Breast epithelium (tissue), 4 donors: ENCODE results near the gene KANSL3. TPM values are rescaled to one million over a fixed set of nuclear protein-coding genes. Genes with fewer than 3 reads are reported as not detected.

Experiments used
- DNase-seq, 2 donors: peaks; one replicate each; pipeline ENCODE4 v3.0.0-alpha.2; 2019; ENCODE audit warnings: low spot score in 2 of 2
- H3K27ac ChIP-seq, 2 donors: fragments of 200-600 bp; sonication (generic) in 1 of 2; one replicate each; pipeline ENCODE4 v1.5.1; 2016 to 2019; ENCODE audit warnings: mild to moderate bottlenecking in 1 of 2
- H3K27me3 ChIP-seq, 2 donors: fragments of 200-600 bp; sonication (generic) in 1 of 2; one replicate each; pipeline versions ENCODE4 v1.5.1 to v1.6.0; 2017 to 2019; ENCODE audit warnings: control low read depth in 1 of 2, mild to moderate bottlenecking in 1 of 2
- H3K36me3 ChIP-seq: fragments of 200-600 bp; one replicate; pipeline ENCODE4 v1.5.1; 2019
- H3K4me1 ChIP-seq, 2 donors: fragments of 200-600 bp; sonication (generic); one replicate each; pipeline ENCODE4 v1.5.1; 2016 to 2019; ENCODE audit warnings: control low read depth in 1 of 2
- H3K4me3 ChIP-seq, 3 donors: fragments of 200-600 bp; sonication (generic); 1 replicate in 2 of 3; 2 replicates in 1 of 3; pipeline ENCODE4 v1.5.1; 2016 to 2019; ENCODE audit warnings: mild to moderate bottlenecking in 3 of 3, moderate library complexity in 2 of 3
- H3K9me3 ChIP-seq, 2 donors: fragments of 200-600 bp; sonication (generic) in 1 of 2; one replicate each; pipeline ENCODE4 v1.5.1; 2016 to 2019; ENCODE audit warnings: control low read depth in 1 of 2
- POLR2A ChIP-seq: fragments of 450-650 bp; IDR thresholded peaks from one replicate; pipeline ENCODE4 v1.6.1; 2016; ENCODE audit warnings: antibody characterized with exemption, mild to moderate bottlenecking, moderate library complexity
- POLR2AphosphoS5 ChIP-seq, 3 donors: sonication (generic); formaldehyde crosslinking; IDR thresholded peaks; one replicate each; pipeline ENCODE4 v1.6.1; 2017; ENCODE audit warnings: antibody characterized with exemption in 3 of 3
- intact Hi-C: fragments of 100-400 bp; cut with DNase I; formaldehyde crosslinking; loops from one replicate; pipeline ENCODE4 v1.15.1; 2023; ENCODE audit warnings: low total_unique reads
- total RNA-seq, 3 donors: library from RNA; depleted of rRNA; stranded (reverse); fragments of >200 nt; gene quantifications; one replicate each; pipeline ENCODE4 v1.1.0, GENCODE V29; 2016
- TF ChIP-seq, protein P1 (sequence below), 3 donors: fragments of 450-650 bp; IDR thresholded peaks; one replicate each; pipeline ENCODE4 v1.5.1; 2016 to 2017; ENCODE audit warnings: antibody characterized with exemption in 3 of 3, mild to moderate bottlenecking in 3 of 3, moderate library complexity in 3 of 3

KANSL3 gene
- total RNA-seq, 3 donors from 2014 or later = 44.2 to 64.1 (median 53.1) TPM

- no peaks in the 10 kb centered on the region for H3K4me1 ChIP-seq
- no peaks in the 10 kb centered on the region for H3K27me3 ChIP-seq
- intact Hi-C loops = no loop called here
- no peak overlapping the region for H3K27ac ChIP-seq
- H3K9me3 ChIP-seq = no peaks in the 10 kb centered on the region
- peaks cover 8% of the 10 kb centered on the region for H3K36me3 ChIP-seq
- H3K4me3 ChIP-seq = no peak overlapping the region
- DNase-seq = no peak
- TF ChIP-seq, protein P1, sequence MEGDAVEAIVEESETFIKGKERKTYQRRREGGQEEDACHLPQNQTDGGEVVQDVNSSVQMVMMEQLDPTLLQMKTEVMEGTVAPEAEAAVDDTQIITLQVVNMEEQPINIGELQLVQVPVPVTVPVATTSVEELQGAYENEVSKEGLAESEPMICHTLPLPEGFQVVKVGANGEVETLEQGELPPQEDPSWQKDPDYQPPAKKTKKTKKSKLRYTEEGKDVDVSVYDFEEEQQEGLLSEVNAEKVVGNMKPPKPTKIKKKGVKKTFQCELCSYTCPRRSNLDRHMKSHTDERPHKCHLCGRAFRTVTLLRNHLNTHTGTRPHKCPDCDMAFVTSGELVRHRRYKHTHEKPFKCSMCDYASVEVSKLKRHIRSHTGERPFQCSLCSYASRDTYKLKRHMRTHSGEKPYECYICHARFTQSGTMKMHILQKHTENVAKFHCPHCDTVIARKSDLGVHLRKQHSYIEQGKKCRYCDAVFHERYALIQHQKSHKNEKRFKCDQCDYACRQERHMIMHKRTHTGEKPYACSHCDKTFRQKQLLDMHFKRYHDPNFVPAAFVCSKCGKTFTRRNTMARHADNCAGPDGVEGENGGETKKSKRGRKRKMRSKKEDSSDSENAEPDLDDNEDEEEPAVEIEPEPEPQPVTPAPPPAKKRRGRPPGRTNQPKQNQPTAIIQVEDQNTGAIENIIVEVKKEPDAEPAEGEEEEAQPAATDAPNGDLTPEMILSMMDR (IDR thresholded peaks at IDR 0.05) = no peak
- TF ChIP-seq POLR2A (no peak), POLR2AphosphoS5 (IDR thresholded peaks at IDR 0.05) (no peak)
Observed at GRCh38 chr2:96617012-96617411, 21.1 kb downstream of the KANSL3 start.

- Histone ChIP-seq H3K9me3 (no peaks in the 10 kb centered on the region), H3K27me3 (no peaks in the 10 kb centered on the region), H3K4me3 (no peak overlapping the region), H3K36me3 (peaks cover 9% of the 10 kb centered on the region), H3K27ac (no peak overlapping the region), H3K4me1 (no peaks in the 10 kb centered on the region)
- intact Hi-C loops = no loop called here
- DNase-seq = no peak
- TF ChIP-seq POLR2A (no peak), POLR2AphosphoS5 (IDR thresholded peaks at IDR 0.05) (no peak)
- TF ChIP-seq, protein P1 (IDR thresholded peaks at IDR 0.05) = no peak
Observed at GRCh38 chr2:96616535-96616934, 21.6 kb downstream of the KANSL3 start.

DNA sequence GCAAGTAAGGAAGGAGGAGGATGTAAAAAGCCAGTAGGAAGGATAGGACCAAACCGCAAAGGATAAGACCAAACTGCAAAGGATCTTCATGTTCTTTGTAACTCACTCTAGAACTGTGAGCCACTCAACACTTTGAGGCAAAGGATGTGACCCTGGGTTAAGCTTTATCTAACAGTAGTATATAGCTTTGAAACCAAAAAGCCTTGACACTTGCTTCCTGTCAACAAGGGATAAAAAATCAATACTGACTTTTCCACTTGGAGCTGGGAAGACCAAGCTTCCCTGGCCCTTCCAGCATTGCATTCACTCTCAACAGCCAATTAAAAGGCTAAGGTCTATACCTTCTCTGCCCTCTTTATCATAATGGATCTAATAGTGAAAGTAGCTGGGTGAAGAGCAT is 22.0 kb downstream of the KANSL3 start:
- Histone ChIP-seq H3K4me3 (no peak overlapping the region), H3K27me3 (no peaks in the 10 kb centered on the region), H3K9me3 (no peaks in the 10 kb centered on the region), H3K27ac (no peak overlapping the region), H3K4me1 (no peaks in the 10 kb centered on the region), H3K36me3 (peaks cover 13% of the 10 kb centered on the region)
- DNase-seq = no peak
- TF ChIP-seq, protein P1 (IDR thresholded peaks at IDR 0.05) = no peak
- intact Hi-C loops = no loop called here

GRCh38 chr2:96608469-96609455 is 29.4 kb downstream of the KANSL3 start:
- Histone ChIP-seq H3K9me3 (no peaks in the 10 kb centered on the region), H3K36me3 (peaks cover 33% of the 10 kb centered on the region), H3K27me3 (no peaks in the 10 kb centered on the region), H3K27ac (no peak overlapping the region), H3K4me3 (no peak overlapping the region), H3K4me1 (no peaks in the 10 kb centered on the region)
- TF ChIP-seq, protein P1 (IDR thresholded peaks at IDR 0.05) = no peak
- TF ChIP-seq POLR2A (no peak), POLR2AphosphoS5 (IDR thresholded peaks at IDR 0.05) (no peak)
- DNase-seq = no peak
- intact Hi-C loops = no loop called here

DNA sequence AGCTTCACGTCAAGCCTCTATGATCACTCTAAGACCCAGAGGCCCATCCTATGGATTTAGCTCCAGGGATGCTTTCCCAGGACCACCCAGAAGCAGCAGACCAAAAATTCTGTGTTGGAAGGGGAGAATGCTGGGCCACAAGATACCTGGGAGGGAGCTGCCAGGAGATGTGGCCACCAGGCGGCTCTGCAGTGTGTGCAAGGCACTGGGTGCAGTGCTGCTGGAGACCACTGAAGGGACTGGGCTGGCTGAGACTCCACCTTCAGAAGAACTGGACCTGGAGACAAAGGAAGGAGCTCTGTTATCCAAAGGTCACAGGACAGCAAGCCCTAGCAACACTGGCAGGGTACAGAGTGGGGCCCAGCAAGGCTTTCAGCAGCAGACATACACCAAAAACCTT is 34.0 kb downstream of the KANSL3 start:
- no peak overlapping the region for H3K27ac ChIP-seq
- no peaks in the 10 kb centered on the region for H3K27me3 ChIP-seq
- no peaks in the 10 kb centered on the region for H3K9me3 ChIP-seq
- no peaks in the 10 kb centered on the region for H3K4me1 ChIP-seq
- TF ChIP-seq, protein P1 (IDR thresholded peaks at IDR 0.05) = no peak
- TF ChIP-seq POLR2AphosphoS5 (IDR thresholded peaks at IDR 0.05) (no peak), POLR2A (no peak)
- peaks cover 17% of the 10 kb centered on the region for H3K36me3 ChIP-seq
- intact Hi-C loops = no loop called here
- DNase-seq = no peak
- H3K4me3 ChIP-seq = no peak overlapping the region
